GM19463 (cell line): ENCODE measurements around the gene ZNF106.

ENCODE experiments used
- ATAC-seq: cut with Tn5 transposase; IDR thresholded peaks from one replicate; pipeline ENCODE4 v1.9.1; 2021; ENCODE audit warnings: mild to moderate bottlenecking, moderate library complexity; ENCODE audit not compliant: unreplicated experiment

ZNF106 gene

GRCh38 chr15:42373274-42373673, 117.7 kb downstream of the ZNF106 start:
- no peak for ATAC-seq

DNA sequence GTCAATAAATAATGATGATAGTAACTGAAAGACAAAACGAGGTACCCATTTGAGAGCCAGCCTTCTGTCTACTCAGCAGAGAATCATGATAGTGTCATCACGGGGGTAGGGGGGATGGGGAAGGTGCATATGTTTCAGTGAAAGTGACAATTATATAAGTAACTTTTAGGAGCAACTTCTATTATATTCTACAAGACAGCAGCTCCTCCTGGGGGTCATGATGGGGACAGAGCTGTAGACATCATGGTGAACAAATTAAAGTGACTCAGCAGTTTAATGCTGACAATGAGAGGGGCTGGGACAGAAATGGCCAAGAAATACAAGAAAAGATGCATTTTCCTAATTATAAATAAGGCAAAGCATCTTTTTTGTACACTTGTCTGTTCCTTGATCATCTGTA, 119.8 kb downstream of the ZNF106 start:
- ATAC-seq: no peak

DNA sequence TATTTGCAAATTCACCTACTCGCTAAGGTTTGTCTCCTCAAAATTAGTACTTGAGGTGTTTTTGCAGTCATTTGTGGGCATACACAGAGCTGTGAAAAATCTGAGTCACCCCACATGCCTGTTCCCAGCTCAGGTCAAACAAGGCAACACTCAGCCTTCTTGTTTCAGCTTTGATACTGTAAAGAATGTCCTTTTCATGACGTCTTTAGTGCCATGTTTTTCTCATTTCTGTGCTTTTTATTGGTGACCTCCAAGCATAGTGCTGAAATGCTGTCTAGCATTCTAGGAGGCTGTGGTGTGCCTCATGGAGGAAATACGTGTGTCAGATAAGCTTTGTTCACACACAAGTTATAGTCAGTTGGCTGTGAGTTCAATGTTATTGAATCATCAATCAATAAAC, 122.8 kb downstream of the ZNF106 start:
- ATAC-seq: no peak

DNA sequence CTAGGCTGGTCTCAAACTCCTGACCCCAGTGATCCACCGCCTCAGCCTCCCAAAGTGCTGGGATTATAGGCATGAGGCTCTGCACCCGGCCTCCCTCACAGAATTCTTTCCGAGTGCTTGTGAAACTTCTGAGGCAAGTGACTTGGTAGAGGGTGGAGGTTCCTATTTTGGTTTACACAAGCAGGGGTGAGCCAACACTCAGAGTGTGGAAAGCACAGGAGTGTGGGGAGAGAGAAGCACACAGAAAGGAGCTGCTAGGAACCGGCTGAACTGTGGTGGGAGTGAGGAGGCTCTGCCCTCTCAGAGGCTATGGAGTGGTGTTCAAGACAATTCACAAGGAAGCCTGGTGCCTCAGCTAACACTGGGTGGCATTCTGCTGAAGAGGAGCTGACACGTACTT, 123.9 kb downstream of the ZNF106 start:
- no peak for ATAC-seq

DNA sequence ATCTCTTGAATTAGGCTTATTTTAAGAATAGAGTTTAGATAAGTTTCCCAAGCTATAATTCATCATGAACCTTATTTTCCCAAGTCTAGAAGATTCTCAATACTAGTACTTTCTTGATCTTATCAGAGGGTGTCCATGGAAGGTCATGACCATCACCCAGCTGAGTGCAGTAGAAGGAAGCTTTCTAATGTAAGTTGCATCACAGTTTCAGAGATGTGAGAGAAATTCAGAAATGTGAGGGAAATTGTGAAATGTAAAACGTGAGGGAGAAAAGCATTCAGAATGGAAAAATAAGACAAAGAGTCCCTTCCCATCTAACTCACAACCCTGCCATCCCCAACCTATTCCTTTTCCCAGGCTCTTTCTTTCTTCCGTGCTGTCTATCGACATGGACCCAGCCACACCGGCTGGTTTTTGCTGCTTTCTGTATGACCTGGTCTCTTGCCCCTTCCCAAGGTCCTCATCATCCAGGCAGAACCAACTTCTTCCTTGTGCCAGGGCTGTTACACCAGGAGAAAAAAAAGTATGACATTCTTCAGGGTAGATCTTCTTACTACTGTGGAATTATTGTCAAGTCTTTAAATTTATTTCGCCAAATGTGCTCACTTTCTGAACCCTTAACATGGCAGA, 124.9 kb downstream of the ZNF106 start:
- ATAC-seq: no peak

DNA sequence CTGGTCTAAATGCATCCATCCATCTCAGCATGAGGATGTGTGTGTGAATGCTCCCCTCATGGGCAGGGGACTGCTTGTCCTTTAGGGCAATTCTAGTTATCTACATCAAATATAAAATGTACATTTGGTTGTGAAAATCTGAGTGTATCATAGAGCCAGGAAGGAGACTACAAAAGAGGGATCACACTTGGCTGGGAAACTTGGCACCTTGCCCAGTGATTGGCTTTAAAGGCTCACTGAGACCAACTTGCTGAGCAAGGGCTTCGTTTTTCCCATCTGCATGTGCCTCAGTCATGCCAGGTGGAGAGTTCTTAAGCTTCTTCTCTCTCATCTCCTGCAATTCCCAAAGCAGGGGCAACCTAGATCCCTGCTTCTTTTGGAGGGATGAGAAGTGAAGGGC, 126.4 kb downstream of the ZNF106 start:
- ATAC-seq: no peak

DNA sequence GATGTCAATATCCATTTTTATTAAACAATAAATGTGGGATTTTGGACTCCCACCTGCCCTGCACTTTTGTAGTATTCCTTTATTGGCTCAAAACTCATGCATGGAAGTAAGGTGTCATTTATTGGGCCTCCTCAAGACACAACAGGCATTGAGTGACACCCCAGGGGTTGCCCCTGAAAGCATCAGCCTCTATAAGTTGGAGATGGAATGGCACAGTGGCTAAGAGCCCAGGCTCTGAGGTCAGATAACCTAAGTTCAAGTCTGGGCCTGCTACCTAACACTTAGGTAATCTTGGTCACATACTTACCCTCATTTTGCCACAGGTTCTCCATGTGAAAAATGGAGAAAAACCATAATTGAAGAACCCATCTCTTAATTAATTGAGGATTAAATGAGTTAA, 127.0 kb downstream of the ZNF106 start:
- ATAC-seq: no peak

- no peak for ATAC-seq
Measured at GRCh38 chr15:42363487-42363886, 127.5 kb downstream of the ZNF106 start.
